HT-29 (cell line): ENCODE results near the gene AGL. TPM values are rescaled to one million over a fixed set of nuclear protein-coding genes. Genes with fewer than 3 reads are reported as not detected.

ENCODE experiments used
- small RNA-seq: library from RNA; depleted of rRNA; stranded (forward); fragments of <200 nt; gene quantifications from one replicate; pipeline ENCODE3, GENCODE V24; 2014
- total RNA-seq: library from RNA; depleted of rRNA; stranded (reverse); fragments of >200 nt; shearing (Covaris generic); gene quantifications from 2 replicates; pipeline ENCODE4 v1.2.3, GENCODE V29; 2014; rRNA removed

AGL gene
- total RNA-seq, 1 experiment from 2014 or later, result 8.6 TPM

Small RNAs within 50 kb of the gene (small RNA-seq; reads per million reads assigned to genes)
- gene AC096949.1, result not detected

Other genes with a start within 250 kb of the AGL start
- 0.16 and 0.31 TPM in 2 replicates for gene PALMD, start 204.2 kb upstream of the AGL start, total RNA-seq
- gene FRRS1, start 83.7 kb upstream of the AGL start, total RNA-seq, result 8.7 and 9.0 TPM in 2 replicates
- gene SLC35A3, start 119.6 kb downstream of the AGL start, total RNA-seq, result 30.5 and 30.8 TPM in 2 replicates